ENCODE data around the gene CDH12. TPM values are rescaled to one million over a fixed set of nuclear protein-coding genes. Genes with fewer than 3 reads are reported as not detected.

The CDH12 gene
- total RNA-seq, 1 experiment from 2014 or later, result not detected

- ChIA-PET CTCF (no interaction called here), POLR2A (no interaction called here), RAD21 (ENCODE audit: low non-redundant PET in 1 of 2, low total read pairs in 2 of 2, uncharacterized antibody in 2 of 2, unreplicated experiment in 2 of 2) (no interaction called here)
- no peaks in the 10 kb centered on the region for H3K27me3 ChIP-seq (ENCODE audit: insufficient read depth, low read length)
- ATAC-seq (no peak), DNase-seq (ENCODE audit: low read depth, low spot score) (no peak)
- H3K4me2 ChIP-seq (ENCODE audit: low read length), result no peak overlapping the region
- no peaks in the 10 kb centered on the region for H3K36me3 ChIP-seq (ENCODE audit: control insufficient read depth in 1 of 2, insufficient read depth in 2 of 2, low read length in 2 of 2)
- H3K27ac ChIP-seq (ENCODE audit: low read depth, low read length), result no peak overlapping the region
- no peaks in the 10 kb centered on the region for H3K9me2 ChIP-seq (ENCODE audit: insufficient read depth)
- no peak overlapping the region for H2AFZ ChIP-seq (ENCODE audit: low read depth, low read length, poor library complexity, severe bottlenecking)
- H3K9ac ChIP-seq (ENCODE audit: low read length), result no peak overlapping the region
- no peak overlapping the region for H3K4me3 ChIP-seq (replicated peaks in 1 of 2; ENCODE audit: low read depth in 1 of 2, low read length in 2 of 2)
- no peaks in the 10 kb centered on the region for H3K79me2 ChIP-seq (ENCODE audit: insufficient read depth, low read length)
- no peaks in the 10 kb centered on the region for H4K20me1 ChIP-seq (ENCODE audit: insufficient read depth)
- intact Hi-C loops (cut with micrococcal nuclease), result no loop called here
- no peaks in the 10 kb centered on the region for H3K4me1 ChIP-seq (ENCODE audit: control insufficient read depth in 1 of 2, insufficient read depth in 2 of 2, low read length in 2 of 2)
- peaks cover 6 to 12% of the 10 kb centered on the region in 2 experiments; a peak in 3 of 4 replicates for H3K9me3 ChIP-seq (ENCODE audit: control insufficient read depth in 1 of 2, insufficient read depth in 1 of 2, low read depth in 1 of 2, low read length in 2 of 2)
- BruUV-seq (replicated peaks), result no TSS peak
- TF ChIP-seq FOSL1 (IDR thresholded peaks at IDR 0.05; ENCODE audit: low read depth), result no peak
Observed at GRCh38 chr5:22787807-22788206, 65.3 kb downstream of the CDH12 start.

DNA sequence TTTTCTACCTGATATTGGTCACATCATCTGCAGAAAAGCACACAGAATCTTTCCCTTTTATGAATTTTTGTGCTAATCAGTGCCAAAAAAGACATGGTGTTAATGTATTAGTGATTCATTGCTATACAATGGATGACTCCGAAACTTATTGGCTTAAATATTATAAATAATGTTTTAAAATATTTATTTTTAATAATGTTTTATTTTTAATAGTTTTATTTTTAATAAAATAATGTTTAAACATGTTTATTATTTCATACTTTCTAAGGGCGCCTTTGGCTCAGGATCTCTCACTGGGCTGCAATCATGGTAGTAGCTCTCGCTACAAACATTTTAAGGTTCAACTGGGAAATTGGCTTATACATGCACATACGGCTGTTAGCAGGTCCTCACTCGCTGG, 65.7 kb downstream of the CDH12 start:
- H3K9ac ChIP-seq (ENCODE audit: low read length), result no peak overlapping the region
- TF ChIP-seq ZNF274 (IDR thresholded peaks at IDR 0.05; ENCODE audit: low read depth, low read length) (no peak), EZH2 (IDR thresholded peaks at IDR 0.05) (no peak), MAX (IDR thresholded peaks at IDR 0.05) (no peak), POLR2A (IDR thresholded peaks at IDR 0.05; ENCODE audit: borderline replicate concordance, extremely low read depth, insufficient read depth, insufficient read length) (no peak)
- TF ChIP-seq, protein P1, sequence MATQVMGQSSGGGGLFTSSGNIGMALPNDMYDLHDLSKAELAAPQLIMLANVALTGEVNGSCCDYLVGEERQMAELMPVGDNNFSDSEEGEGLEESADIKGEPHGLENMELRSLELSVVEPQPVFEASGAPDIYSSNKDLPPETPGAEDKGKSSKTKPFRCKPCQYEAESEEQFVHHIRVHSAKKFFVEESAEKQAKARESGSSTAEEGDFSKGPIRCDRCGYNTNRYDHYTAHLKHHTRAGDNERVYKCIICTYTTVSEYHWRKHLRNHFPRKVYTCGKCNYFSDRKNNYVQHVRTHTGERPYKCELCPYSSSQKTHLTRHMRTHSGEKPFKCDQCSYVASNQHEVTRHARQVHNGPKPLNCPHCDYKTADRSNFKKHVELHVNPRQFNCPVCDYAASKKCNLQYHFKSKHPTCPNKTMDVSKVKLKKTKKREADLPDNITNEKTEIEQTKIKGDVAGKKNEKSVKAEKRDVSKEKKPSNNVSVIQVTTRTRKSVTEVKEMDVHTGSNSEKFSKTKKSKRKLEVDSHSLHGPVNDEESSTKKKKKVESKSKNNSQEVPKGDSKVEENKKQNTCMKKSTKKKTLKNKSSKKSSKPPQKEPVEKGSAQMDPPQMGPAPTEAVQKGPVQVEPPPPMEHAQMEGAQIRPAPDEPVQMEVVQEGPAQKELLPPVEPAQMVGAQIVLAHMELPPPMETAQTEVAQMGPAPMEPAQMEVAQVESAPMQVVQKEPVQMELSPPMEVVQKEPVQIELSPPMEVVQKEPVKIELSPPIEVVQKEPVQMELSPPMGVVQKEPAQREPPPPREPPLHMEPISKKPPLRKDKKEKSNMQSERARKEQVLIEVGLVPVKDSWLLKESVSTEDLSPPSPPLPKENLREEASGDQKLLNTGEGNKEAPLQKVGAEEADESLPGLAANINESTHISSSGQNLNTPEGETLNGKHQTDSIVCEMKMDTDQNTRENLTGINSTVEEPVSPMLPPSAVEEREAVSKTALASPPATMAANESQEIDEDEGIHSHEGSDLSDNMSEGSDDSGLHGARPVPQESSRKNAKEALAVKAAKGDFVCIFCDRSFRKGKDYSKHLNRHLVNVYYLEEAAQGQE (IDR thresholded peaks at IDR 0.05; ENCODE audit: low read depth), result no peak
- H3K27me3 ChIP-seq (ENCODE audit: insufficient read depth, low read length), result no peaks in the 10 kb centered on the region
- H2AFZ ChIP-seq (ENCODE audit: low read depth, low read length, poor library complexity, severe bottlenecking), result no peak overlapping the region
- H3K27ac ChIP-seq (ENCODE audit: low read depth, low read length), result no peak overlapping the region
- ChIA-PET RAD21 (ENCODE audit: low non-redundant PET in 1 of 2, low total read pairs in 2 of 2, uncharacterized antibody in 2 of 2, unreplicated experiment in 2 of 2) (no interaction called here), POLR2A (no interaction called here), CTCF (no interaction called here)
- H3K79me2 ChIP-seq (ENCODE audit: insufficient read depth, low read length), result no peaks in the 10 kb centered on the region
- no peak overlapping the region for H3K4me3 ChIP-seq (replicated peaks in 1 of 2; ENCODE audit: low read depth in 1 of 2, low read length in 2 of 2)
- intact Hi-C loops (cut with micrococcal nuclease), result no loop called here
- no peaks in the 10 kb centered on the region for H3K9me2 ChIP-seq (ENCODE audit: insufficient read depth)
- DNase-seq (ENCODE audit: low read depth, low spot score), result no peak
- ATAC-seq, result no peak
- no peaks in the 10 kb centered on the region for H4K20me1 ChIP-seq (ENCODE audit: insufficient read depth)
- no peaks in the 10 kb centered on the region for H3K36me3 ChIP-seq (ENCODE audit: control insufficient read depth in 1 of 2, insufficient read depth in 2 of 2, low read length in 2 of 2)
- BruUV-seq (replicated peaks), result no TSS peak
- H3K4me2 ChIP-seq (ENCODE audit: low read length), result no peak overlapping the region
- peaks cover 6 to 12% of the 10 kb centered on the region in 2 experiments; a peak in 3 of 4 replicates for H3K9me3 ChIP-seq (ENCODE audit: control insufficient read depth in 1 of 2, insufficient read depth in 1 of 2, low read depth in 1 of 2, low read length in 2 of 2)
- H3K4me1 ChIP-seq (ENCODE audit: control insufficient read depth in 1 of 2, insufficient read depth in 2 of 2, low read length in 2 of 2), result no peaks in the 10 kb centered on the region
